SU-DHL-6 (cell line): ENCODE results near the gene PPCDC.

Experiments
- EZH2phosphoT487 ChIP-seq: fragments of 200-600 bp; sonication (generic), shearing (Covaris generic); conservative IDR thresholded peaks from 2 replicates; pipeline ENCODE4 v1.6.1; 2018; ENCODE audit warnings: mild to moderate bottlenecking, antibody characterized with exemption, low read length, moderate library complexity, mixed read lengths
- TF ChIP-seq, protein P1 (sequence below): fragments of 200-600 bp; sonication (generic); IDR thresholded peaks from one replicate; pipeline ENCODE4 v1.5.1; 2017; ENCODE audit warnings: antibody characterized with exemption, mild to moderate bottlenecking, low read length, moderate library complexity; ENCODE audit not compliant: insufficient read depth, poor library complexity, severe bottlenecking

DNA sequence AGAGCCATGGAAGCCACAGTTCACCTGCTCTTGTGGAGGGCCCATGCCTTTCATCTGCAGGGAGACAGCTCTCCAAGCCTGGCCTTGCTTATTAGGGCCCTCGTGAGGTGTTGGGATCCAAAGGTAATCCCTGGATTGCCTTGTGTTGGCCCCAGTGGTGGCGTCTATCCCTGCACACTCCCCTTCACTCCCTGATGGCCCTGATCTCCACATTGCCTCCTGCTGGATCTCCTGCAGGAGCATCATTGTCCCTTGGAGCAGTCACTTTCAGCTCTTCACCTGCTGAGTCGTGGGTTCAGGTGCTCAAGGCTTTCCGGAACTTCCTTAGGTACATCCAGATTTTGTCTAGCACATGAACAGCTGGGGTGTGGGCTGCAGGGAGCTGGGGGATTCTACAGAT is 7.0 kb downstream of the PPCDC start:
- TF ChIP-seq, protein P1, sequence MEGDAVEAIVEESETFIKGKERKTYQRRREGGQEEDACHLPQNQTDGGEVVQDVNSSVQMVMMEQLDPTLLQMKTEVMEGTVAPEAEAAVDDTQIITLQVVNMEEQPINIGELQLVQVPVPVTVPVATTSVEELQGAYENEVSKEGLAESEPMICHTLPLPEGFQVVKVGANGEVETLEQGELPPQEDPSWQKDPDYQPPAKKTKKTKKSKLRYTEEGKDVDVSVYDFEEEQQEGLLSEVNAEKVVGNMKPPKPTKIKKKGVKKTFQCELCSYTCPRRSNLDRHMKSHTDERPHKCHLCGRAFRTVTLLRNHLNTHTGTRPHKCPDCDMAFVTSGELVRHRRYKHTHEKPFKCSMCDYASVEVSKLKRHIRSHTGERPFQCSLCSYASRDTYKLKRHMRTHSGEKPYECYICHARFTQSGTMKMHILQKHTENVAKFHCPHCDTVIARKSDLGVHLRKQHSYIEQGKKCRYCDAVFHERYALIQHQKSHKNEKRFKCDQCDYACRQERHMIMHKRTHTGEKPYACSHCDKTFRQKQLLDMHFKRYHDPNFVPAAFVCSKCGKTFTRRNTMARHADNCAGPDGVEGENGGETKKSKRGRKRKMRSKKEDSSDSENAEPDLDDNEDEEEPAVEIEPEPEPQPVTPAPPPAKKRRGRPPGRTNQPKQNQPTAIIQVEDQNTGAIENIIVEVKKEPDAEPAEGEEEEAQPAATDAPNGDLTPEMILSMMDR: no peak
- no peak for TF ChIP-seq EZH2phosphoT487
